A549 (cell line): ENCODE measurements around the gene KRT6B. TPM values are rescaled to one million over a fixed set of nuclear protein-coding genes. Genes with fewer than 3 reads are reported as not detected.

ENCODE experiments used
- ATAC-seq, 2 experiments: fragments of 200-7000 bp in 1 of 2; fragments of >200 bp in 1 of 2; cut with Nextera tagmentation in 1 of 2; cut with Tn5 transposase in 1 of 2; 3 replicates each; pipeline versions ENCODE4 v1.8.0 to v1.9.1; 2018 to 2020; ENCODE audit warnings: mild to moderate bottlenecking in 1 of 2, moderate library complexity in 1 of 2
- CTCF ChIA-PET: fragments of 300-600 bp; sonication (Branson Sonifier 250); formaldehyde crosslinking; extraction: SDS; loops from one replicate; lab custom pipeline; 2021; ENCODE audit warnings: antibody characterized with exemption, inconsistent platforms; lab: Yijun Ruan, JAX
- POLR2A ChIA-PET: fragments of 350-600 bp; formaldehyde crosslinking; extraction: SDS; loops from one replicate; lab custom pipeline; 2021; ENCODE audit warnings: antibody characterized with exemption, inconsistent platforms; lab: Yijun Ruan, JAX
- DNase-seq, 2 experiments: peaks; one replicate each; pipeline versions ENCODE4 v3.0.0 to v3.0.0-alpha.2; 2011 to 2016; ENCODE audit warnings: low read depth in 1 of 2, low spot score in 1 of 2
- FAIRE-seq: peaks from 2 replicates; lab custom pipeline; 2011; peaks lifted over from hg19 to GRCh38; lab: Jason Lieb, UNC
- H3K27ac ChIP-seq, 2 experiments: fragments of >200 bp; sonication (Bioruptor Twin); formaldehyde crosslinking; 3 replicates each; pipeline ENCODE4 v1.5.1; 2016 to 2017
- H3K4me1 ChIP-seq: fragments of >200 bp; sonication (Bioruptor Twin); formaldehyde crosslinking; 3 replicates; pipeline ENCODE4 v1.6.1; 2016
- H3K4me2 ChIP-seq: fragments of >200 bp; sonication (Bioruptor Twin); formaldehyde crosslinking; 3 replicates; pipeline ENCODE4 v1.6.1; 2016
- H3K4me3 ChIP-seq: fragments of >200 bp; sonication (Bioruptor Twin); formaldehyde crosslinking; 3 replicates; pipeline ENCODE4 v1.5.1; 2016
- H3K9me3 ChIP-seq: fragments of >200 bp; sonication (Bioruptor Twin); formaldehyde crosslinking; 3 replicates; pipeline ENCODE4 v1.6.1; 2016
- BHLHE40 ChIP-seq: IDR thresholded peaks from 2 replicates; pipeline ENCODE4 v1.6.1; 2012; ENCODE audit warnings: low read depth, low read length, inconsistent platforms
- CHD2 ChIP-seq: fragments of 150-350 bp; IDR thresholded peaks from 2 replicates; pipeline ENCODE4 v1.6.1; 2014; ENCODE audit warnings: low read length; ENCODE audit not compliant: partially characterized antibody
- FOSL2 ChIP-seq, 2 experiments: fragments of 450-650 bp in 1 of 2; fragments of >200 bp in 1 of 2; sonication (Bioruptor Twin) in 1 of 2; formaldehyde crosslinking; IDR thresholded peaks; 2 replicates each; pipeline versions ENCODE4 v1.5.0 to v1.6.1; 2016 to 2020; ENCODE audit warnings: mild to moderate bottlenecking in 1 of 2, moderate library complexity in 1 of 2
- HDAC2 ChIP-seq: fragments of 200-600 bp; sonication (generic); IDR thresholded peaks from 2 replicates; pipeline ENCODE4 v1.6.1; 2016
- HOXB13 ChIP-seq: fragments of 250-450 bp; sonication (Bioruptor Pico); IDR thresholded peaks from 2 replicates; pipeline ENCODE4 v1.5.0; 2020; ENCODE audit warnings: low read depth, mild to moderate bottlenecking, moderate library complexity
- HOXB5 ChIP-seq: fragments of 250-450 bp; sonication (Bioruptor Pico); IDR thresholded peaks from 2 replicates; pipeline ENCODE4 v1.5.0; 2020; ENCODE audit warnings: mild to moderate bottlenecking, moderate library complexity
- JUNB ChIP-seq: fragments of >200 bp; sonication (Bioruptor Twin); formaldehyde crosslinking; IDR thresholded peaks from 2 replicates; pipeline ENCODE4 v1.6.1; 2016
- KDM5A ChIP-seq: fragments of 200-600 bp; sonication (generic); IDR thresholded peaks from 2 replicates; pipeline ENCODE4 v1.6.1; 2016; ENCODE audit warnings: antibody characterized with exemption, mild to moderate bottlenecking
- MAFK ChIP-seq: fragments of 450-650 bp; IDR thresholded peaks from 2 replicates; pipeline ENCODE4 v1.6.1; 2014; ENCODE audit not compliant: partially characterized antibody
- RFX5 ChIP-seq: fragments of 450-650 bp; IDR thresholded peaks from 2 replicates; pipeline ENCODE4 v1.7.1; 2014; ENCODE audit warnings: antibody characterized with exemption, mild to moderate bottlenecking, moderate library complexity
- SMC3 ChIP-seq: fragments of >200 bp; sonication (Bioruptor Twin); formaldehyde crosslinking; IDR thresholded peaks from 3 replicates; pipeline ENCODE4 v1.6.1; 2018; ENCODE audit warnings: inconsistent platforms
- TP53 ChIP-seq: fragments of 250-450 bp; sonication (Bioruptor Pico); IDR thresholded peaks from 2 replicates; pipeline ENCODE4 v1.5.0; 2021; ENCODE audit warnings: mild to moderate bottlenecking, moderate library complexity
- ZC3H11A ChIP-seq: fragments of 450-650 bp; IDR thresholded peaks from 2 replicates; pipeline ENCODE4 v1.6.1; 2014; ENCODE audit warnings: antibody characterized with exemption, mild to moderate bottlenecking
- ZSCAN20 ChIP-seq: fragments of 250-450 bp; sonication (Bioruptor Pico); IDR thresholded peaks from 2 replicates; pipeline ENCODE4 v1.8.0; 2022; ENCODE audit warnings: mild to moderate bottlenecking, moderate library complexity
- WGBS: methylation state at CpG from one replicate; pipeline ENCODE4 v1.1.6; 2017; ENCODE audit errors: missing lambda C conversion rate; 5-methylcytosine and 5-hydroxymethylcytosine counted together
- polyA plus RNA-seq, 4 experiments: library from polyadenylated mRNA; depleted of rRNA in 3 of 4; stranded (reverse); fragments of >200 nt; fragmentation: RNase III in 1 of 4; extraction: RNeasy Plus Mini Kit Qiagen cat#74134 plus additional on column Dnase treatment in 1 of 4; gene quantifications; 2 replicates in 3 of 4; 3 replicates in 1 of 4; pipeline ENCODE4 v1.2.3, GENCODE V29; 2011 to 2017
- TF ChIP-seq, protein P1 (sequence below): fragments of 150-350 bp; IDR thresholded peaks from 2 replicates; pipeline ENCODE4 v1.6.1; 2014; ENCODE audit warnings: low read depth, mild to moderate bottlenecking, low read length
- TF ChIP-seq, protein P2 (sequence below): IDR thresholded peaks from 2 replicates; pipeline ENCODE4 v1.6.1; 2012
- TF ChIP-seq, protein P3 (sequence below): fragments of 200-600 bp; sonication (generic); IDR thresholded peaks from 2 replicates; pipeline ENCODE4 v1.6.1; 2016; ENCODE audit warnings: antibody characterized with exemption, mild to moderate bottlenecking, moderate library complexity
- TF ChIP-seq, protein P4 (sequence below): IDR thresholded peaks from 2 replicates; pipeline ENCODE4 v1.6.1; 2012
- TF ChIP-seq, protein P5 (sequence below): fragments of >200 bp; sonication (Bioruptor Twin); formaldehyde crosslinking; IDR thresholded peaks from 3 replicates; pipeline ENCODE4 v1.6.1; 2016
- TF ChIP-seq, protein P6 (sequence below): fragments of 450-650 bp; IDR thresholded peaks from 2 replicates; pipeline ENCODE4 v1.6.1; 2014; ENCODE audit warnings: antibody characterized with exemption

The KRT6B gene
- polyA plus RNA-seq, 2 of the 4 experiments (the other 2 are of a cell fraction): not detected

DNA sequence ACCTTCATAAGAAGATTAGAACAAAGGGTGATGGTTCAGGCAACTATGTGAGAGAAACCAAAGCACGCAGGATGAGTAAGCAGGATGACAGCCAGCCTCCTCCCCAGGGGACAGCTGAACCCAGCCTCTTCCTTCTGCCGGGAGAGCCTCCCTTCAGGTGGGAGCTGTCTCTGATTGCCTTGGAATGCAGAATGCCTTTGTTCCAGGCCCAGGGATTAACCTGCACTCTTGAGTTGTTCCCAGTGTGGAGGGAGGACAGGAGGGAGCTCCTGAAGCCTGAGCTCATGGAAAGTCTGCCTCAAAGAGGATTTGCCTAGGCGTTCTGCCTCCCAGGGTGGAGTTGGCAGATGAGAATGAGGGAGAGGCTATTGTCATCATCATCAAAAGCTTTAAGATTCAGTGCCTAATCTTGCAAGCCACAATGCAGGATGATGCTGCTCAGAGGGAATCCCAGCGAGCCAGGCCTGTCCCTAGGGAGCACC lies 44.7 kb upstream of the KRT6B start (continued):
- TF ChIP-seq FOSL2 (IDR thresholded peaks at IDR 0.05): no peak
- TF ChIP-seq FOSL2 (CRISPR knock-in tag; IDR thresholded peaks at IDR 0.05): peak; percentile 43; the same call in 1 of the 2 replicates
- TF ChIP-seq KDM5A: no peak

DNA sequence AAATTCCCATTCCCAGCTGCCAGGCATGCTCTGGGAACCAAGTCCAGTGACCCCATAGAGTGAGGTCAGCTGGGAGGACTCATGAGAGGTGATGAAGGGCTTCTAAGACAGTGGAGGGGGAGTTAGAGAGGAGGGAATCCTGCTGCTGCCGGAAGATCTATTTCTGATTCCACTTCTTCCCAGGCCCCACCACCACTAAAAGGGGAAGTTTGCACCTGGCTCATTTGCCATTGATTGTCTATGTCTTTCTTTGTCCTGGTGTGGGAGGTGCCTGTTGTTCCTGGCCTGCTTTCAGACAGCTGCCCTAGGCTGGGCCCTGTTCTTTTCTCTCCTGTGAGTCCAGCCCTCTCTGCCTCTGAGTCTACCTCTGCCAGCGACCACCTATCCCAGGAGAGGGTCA lies 44.1 kb upstream of the KRT6B start:
- no peaks in the 10 kb centered on the region for H3K9me3 ChIP-seq
- peak overlapping the region; percentile 62 to 80 for H3K27ac ChIP-seq
- FAIRE-seq (no peak), DNase-seq (no peak), ATAC-seq (peak; percentile 10 to 42; a peak in 3 of 6 replicates)
- peaks cover 40% of the 10 kb centered on the region for H3K4me1 ChIP-seq
- TF ChIP-seq CHD2: no peak
- no peak for TF ChIP-seq HOXB5
- H3K4me2 ChIP-seq: peak overlapping the region; percentile 44
- POLR2A ChIA-PET: no interaction called here
- WGBS: 44% methylated on average over 2 of the region's 2 CpGs
- no peak overlapping the region for H3K4me3 ChIP-seq
- CTCF ChIA-PET: interaction anchor here (1.2 to 2.9 kb wide), 4 partner anchors 10 to 104 kb away, joined by 3 to 13 read pairs (median 4); no protein-coding TSS in a partner anchor

DNA sequence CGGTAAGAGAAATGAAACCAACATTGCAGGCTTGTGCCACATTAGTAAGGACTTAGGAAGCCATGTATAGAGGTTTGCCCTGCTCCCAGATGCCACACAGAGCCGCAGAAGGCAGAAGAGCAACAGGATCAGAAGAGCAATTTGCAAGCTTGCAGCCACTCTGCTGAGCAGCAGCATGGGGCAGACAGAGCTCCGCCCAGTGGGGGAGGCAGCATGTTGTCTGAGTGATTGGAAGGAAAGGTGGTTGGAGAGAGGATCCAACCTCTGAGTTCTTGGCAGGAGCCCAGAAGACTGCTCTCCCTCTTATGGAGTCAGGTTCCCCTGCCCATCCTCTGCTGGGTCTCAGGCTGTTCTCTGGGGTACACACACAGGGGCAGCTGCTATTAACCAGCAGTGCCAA lies 43.4 kb upstream of the KRT6B start:
- DNase-seq (peak; percentile 41 to 42), FAIRE-seq (no peak)
- H3K4me3 ChIP-seq: no peak overlapping the region
- TF ChIP-seq, protein P1, sequence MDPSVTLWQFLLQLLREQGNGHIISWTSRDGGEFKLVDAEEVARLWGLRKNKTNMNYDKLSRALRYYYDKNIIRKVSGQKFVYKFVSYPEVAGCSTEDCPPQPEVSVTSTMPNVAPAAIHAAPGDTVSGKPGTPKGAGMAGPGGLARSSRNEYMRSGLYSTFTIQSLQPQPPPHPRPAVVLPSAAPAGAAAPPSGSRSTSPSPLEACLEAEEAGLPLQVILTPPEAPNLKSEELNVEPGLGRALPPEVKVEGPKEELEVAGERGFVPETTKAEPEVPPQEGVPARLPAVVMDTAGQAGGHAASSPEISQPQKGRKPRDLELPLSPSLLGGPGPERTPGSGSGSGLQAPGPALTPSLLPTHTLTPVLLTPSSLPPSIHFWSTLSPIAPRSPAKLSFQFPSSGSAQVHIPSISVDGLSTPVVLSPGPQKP: no peak
- peak; percentile 20 for TF ChIP-seq MAFK
- TF ChIP-seq, all 56 proteins: peak for 1
- Histone ChIP-seq H3K9me3 (no peaks in the 10 kb centered on the region), H3K4me1 (peaks cover 40% of the 10 kb centered on the region), H3K27ac (peak overlapping the region; percentile 62 to 80; a peak in 4 of 6 replicates), H3K4me2 (peak overlapping the region; percentile 44)
- ChIA-PET CTCF (interaction anchor here (0.9 to 2.9 kb wide), 8 partner anchors 11 to 389 kb away, joined by 3 to 13 read pairs (median 3); no protein-coding TSS in a partner anchor), POLR2A (no interaction called here)
- WGBS: 60% methylated on average over 3 of the region's 3 CpGs
- peak; percentile 43 to 74; a peak in 3 of 6 replicates for ATAC-seq

DNA sequence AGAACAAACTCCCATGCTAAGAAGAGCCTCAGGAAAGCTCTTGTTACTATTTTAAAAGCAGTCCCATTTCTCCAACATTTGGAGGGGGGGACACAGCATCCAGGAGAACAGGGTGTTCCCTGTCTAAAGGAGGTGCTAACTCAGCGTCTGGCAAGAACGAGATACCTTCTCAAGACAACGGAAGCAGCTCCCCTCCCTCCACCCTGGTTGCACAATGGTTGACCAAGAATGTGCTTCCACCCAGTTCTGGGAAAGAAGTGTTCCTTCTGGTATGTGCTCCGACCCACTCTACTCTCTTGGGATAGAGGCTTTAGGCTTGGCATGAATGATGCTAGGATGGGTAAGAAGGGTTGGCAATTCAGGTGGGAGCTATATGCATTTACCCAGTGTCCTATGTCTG lies 42.6 kb upstream of the KRT6B start:
- Histone ChIP-seq H3K9me3 (no peaks in the 10 kb centered on the region), H3K4me3 (no peak overlapping the region), H3K4me1 (peaks cover 37% of the 10 kb centered on the region), H3K4me2 (peak overlapping the region; percentile 44; the same call in 2 of the 3 replicates), H3K27ac (peak overlapping the region in 1 of 2 experiments; percentile 80; a peak in 3 of 6 replicates)
- no peak for FAIRE-seq
- ChIA-PET POLR2A (no interaction called here), CTCF (interaction anchor here (0.9 to 2.9 kb wide), 9 partner anchors 8 to 390 kb away, joined by 3 to 13 read pairs (median 4); no protein-coding TSS in a partner anchor)
- no peak for ATAC-seq
- 75% methylated on average over 4 of the region's 4 CpGs for WGBS
- DNase-seq: no peak
- TF ChIP-seq CHD2: no peak
- TF ChIP-seq ZSCAN20 (CRISPR knock-in tag): no peak
- TF ChIP-seq SMC3: no peak
- TF ChIP-seq HDAC2: no peak
- TF ChIP-seq RFX5: no peak
- TF ChIP-seq TP53: no peak
- TF ChIP-seq, protein P2, sequence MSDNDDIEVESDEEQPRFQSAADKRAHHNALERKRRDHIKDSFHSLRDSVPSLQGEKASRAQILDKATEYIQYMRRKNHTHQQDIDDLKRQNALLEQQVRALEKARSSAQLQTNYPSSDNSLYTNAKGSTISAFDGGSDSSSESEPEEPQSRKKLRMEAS: no peak
- no peak for TF ChIP-seq BHLHE40
- no peak for TF ChIP-seq FOSL2 (IDR thresholded peaks at IDR 0.05)
- TF ChIP-seq FOSL2 (CRISPR knock-in tag; IDR thresholded peaks at IDR 0.05): no peak
- TF ChIP-seq HOXB13 (CRISPR knock-in tag): no peak
- TF ChIP-seq, protein P3, sequence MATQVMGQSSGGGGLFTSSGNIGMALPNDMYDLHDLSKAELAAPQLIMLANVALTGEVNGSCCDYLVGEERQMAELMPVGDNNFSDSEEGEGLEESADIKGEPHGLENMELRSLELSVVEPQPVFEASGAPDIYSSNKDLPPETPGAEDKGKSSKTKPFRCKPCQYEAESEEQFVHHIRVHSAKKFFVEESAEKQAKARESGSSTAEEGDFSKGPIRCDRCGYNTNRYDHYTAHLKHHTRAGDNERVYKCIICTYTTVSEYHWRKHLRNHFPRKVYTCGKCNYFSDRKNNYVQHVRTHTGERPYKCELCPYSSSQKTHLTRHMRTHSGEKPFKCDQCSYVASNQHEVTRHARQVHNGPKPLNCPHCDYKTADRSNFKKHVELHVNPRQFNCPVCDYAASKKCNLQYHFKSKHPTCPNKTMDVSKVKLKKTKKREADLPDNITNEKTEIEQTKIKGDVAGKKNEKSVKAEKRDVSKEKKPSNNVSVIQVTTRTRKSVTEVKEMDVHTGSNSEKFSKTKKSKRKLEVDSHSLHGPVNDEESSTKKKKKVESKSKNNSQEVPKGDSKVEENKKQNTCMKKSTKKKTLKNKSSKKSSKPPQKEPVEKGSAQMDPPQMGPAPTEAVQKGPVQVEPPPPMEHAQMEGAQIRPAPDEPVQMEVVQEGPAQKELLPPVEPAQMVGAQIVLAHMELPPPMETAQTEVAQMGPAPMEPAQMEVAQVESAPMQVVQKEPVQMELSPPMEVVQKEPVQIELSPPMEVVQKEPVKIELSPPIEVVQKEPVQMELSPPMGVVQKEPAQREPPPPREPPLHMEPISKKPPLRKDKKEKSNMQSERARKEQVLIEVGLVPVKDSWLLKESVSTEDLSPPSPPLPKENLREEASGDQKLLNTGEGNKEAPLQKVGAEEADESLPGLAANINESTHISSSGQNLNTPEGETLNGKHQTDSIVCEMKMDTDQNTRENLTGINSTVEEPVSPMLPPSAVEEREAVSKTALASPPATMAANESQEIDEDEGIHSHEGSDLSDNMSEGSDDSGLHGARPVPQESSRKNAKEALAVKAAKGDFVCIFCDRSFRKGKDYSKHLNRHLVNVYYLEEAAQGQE: no peak
- TF ChIP-seq JUNB: no peak
- TF ChIP-seq, protein P4, sequence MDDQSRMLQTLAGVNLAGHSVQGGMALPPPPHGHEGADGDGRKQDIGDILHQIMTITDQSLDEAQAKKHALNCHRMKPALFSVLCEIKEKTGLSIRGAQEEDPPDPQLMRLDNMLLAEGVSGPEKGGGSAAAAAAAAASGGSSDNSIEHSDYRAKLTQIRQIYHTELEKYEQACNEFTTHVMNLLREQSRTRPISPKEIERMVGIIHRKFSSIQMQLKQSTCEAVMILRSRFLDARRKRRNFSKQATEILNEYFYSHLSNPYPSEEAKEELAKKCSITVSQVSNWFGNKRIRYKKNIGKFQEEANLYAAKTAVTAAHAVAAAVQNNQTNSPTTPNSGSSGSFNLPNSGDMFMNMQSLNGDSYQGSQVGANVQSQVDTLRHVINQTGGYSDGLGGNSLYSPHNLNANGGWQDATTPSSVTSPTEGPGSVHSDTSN: no peak
- TF ChIP-seq, protein P5, sequence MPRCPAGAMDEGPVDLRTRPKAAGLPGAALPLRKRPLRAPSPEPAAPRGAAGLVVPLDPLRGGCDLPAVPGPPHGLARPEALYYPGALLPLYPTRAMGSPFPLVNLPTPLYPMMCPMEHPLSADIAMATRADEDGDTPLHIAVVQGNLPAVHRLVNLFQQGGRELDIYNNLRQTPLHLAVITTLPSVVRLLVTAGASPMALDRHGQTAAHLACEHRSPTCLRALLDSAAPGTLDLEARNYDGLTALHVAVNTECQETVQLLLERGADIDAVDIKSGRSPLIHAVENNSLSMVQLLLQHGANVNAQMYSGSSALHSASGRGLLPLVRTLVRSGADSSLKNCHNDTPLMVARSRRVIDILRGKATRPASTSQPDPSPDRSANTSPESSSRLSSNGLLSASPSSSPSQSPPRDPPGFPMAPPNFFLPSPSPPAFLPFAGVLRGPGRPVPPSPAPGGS: no peak
- TF ChIP-seq, protein P6, sequence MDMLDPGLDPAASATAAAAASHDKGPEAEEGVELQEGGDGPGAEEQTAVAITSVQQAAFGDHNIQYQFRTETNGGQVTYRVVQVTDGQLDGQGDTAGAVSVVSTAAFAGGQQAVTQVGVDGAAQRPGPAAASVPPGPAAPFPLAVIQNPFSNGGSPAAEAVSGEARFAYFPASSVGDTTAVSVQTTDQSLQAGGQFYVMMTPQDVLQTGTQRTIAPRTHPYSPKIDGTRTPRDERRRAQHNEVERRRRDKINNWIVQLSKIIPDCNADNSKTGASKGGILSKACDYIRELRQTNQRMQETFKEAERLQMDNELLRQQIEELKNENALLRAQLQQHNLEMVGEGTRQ: no peak
- no peak for TF ChIP-seq ZC3H11A
- TF ChIP-seq, all 56 proteins: peak for 0
